ENCODE measurements around the gene ATP12A. TPM values are rescaled to one million over a fixed set of nuclear protein-coding genes. Genes with fewer than 3 reads are reported as not detected.

The ATP12A gene
- total and polyA plus RNA-seq, 2 experiments from 2014 or later = 0.07 to 0.31 TPM

DNA sequence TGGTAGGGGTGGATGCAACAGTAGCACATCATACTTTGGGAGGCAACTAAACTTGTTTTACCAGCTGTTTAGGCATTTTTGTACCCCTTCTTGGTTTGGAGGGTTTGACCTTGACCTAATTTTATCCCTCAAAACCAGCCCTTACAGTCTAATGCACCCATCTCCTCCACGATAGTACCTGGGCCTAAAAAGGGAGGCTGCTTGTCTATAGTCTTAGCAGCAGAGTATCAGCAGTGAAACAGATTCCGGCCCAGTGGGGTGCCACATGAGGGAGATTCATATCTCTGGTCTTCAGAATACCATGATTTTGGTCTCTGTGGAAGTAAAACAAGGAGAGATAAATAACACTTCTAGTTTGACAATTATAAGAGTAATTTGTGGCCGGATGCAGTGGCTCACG, 39.5 kb upstream of the ATP12A start:
- no peaks in the 10 kb centered on the region for H3K9me2 ChIP-seq (replicated peaks; ENCODE audit: insufficient read depth)
- WGBS (ENCODE audit: low lambda C conversion rate, missing lambda C conversion rate) = 93% methylated on average over 4 of the region's 4 CpGs
- no peak overlapping the region for H3K4me3 ChIP-seq
- H3K27me3 ChIP-seq = no peaks in the 10 kb centered on the region
- H3K79me2 ChIP-seq = no peaks in the 10 kb centered on the region
- H4K20me1 ChIP-seq (ENCODE audit: insufficient read depth, poor library complexity, severe bottlenecking) = no peaks in the 10 kb centered on the region
- TF ChIP-seq EZH2 (IDR thresholded peaks at IDR 0.05; ENCODE audit: borderline replicate concordance) (no peak), EZH2phosphoT487 (IDR thresholded peaks at IDR 0.05; ENCODE audit: low read depth, severe bottlenecking, unreplicated experiment) (no peak)
- TF ChIP-seq, protein P1, sequence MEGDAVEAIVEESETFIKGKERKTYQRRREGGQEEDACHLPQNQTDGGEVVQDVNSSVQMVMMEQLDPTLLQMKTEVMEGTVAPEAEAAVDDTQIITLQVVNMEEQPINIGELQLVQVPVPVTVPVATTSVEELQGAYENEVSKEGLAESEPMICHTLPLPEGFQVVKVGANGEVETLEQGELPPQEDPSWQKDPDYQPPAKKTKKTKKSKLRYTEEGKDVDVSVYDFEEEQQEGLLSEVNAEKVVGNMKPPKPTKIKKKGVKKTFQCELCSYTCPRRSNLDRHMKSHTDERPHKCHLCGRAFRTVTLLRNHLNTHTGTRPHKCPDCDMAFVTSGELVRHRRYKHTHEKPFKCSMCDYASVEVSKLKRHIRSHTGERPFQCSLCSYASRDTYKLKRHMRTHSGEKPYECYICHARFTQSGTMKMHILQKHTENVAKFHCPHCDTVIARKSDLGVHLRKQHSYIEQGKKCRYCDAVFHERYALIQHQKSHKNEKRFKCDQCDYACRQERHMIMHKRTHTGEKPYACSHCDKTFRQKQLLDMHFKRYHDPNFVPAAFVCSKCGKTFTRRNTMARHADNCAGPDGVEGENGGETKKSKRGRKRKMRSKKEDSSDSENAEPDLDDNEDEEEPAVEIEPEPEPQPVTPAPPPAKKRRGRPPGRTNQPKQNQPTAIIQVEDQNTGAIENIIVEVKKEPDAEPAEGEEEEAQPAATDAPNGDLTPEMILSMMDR (IDR thresholded peaks at IDR 0.05; ENCODE audit: poor library complexity) = no peak
- H3K4me1 ChIP-seq (ENCODE audit: insufficient read depth) = no peaks in the 10 kb centered on the region
- H3K9me3 ChIP-seq (ENCODE audit: low read depth) = no peaks in the 10 kb centered on the region
- H3K27ac ChIP-seq = no peak overlapping the region
- no peak for DNase-seq (ENCODE audit: low spot score)
- H3K4me2 ChIP-seq = no peak overlapping the region
- H2AFZ ChIP-seq = no peak overlapping the region
- no peaks in the 10 kb centered on the region for H3K36me3 ChIP-seq (replicated peaks; ENCODE audit: insufficient read depth, low read depth)

DNA sequence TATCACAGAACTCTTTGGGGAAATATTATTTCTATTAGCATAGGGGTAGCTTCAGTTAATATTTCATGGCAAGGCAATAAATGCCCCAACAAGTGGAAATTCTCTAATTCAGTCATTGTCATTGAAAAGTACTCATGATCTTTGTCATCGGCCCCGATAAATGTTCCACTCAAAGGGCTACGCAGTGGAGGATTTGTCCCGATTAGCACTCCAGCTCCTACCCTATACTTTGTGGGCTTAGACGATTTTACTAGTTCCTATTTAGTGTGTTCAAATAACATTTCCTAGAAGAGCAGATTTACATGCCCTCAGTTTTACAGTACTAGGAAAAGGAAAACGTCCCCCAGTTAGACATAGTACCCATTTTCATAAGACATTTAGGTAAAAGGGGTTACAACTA, 38.0 kb upstream of the ATP12A start:
- Histone ChIP-seq H3K9me3 (ENCODE audit: low read depth) (no peaks in the 10 kb centered on the region), H3K9me2 (replicated peaks; ENCODE audit: insufficient read depth) (no peaks in the 10 kb centered on the region), H3K4me3 (no peak overlapping the region), H3K27ac (no peak overlapping the region), H3K79me2 (no peaks in the 10 kb centered on the region), H3K36me3 (replicated peaks; ENCODE audit: insufficient read depth, low read depth) (no peaks in the 10 kb centered on the region), H4K20me1 (ENCODE audit: insufficient read depth, poor library complexity, severe bottlenecking) (no peaks in the 10 kb centered on the region), H3K27me3 (no peaks in the 10 kb centered on the region), H3K4me2 (no peak overlapping the region), H3K4me1 (ENCODE audit: insufficient read depth) (no peaks in the 10 kb centered on the region), H2AFZ (no peak overlapping the region)
- TF ChIP-seq, protein P1 (IDR thresholded peaks at IDR 0.05; ENCODE audit: poor library complexity) = no peak
- TF ChIP-seq EZH2 (IDR thresholded peaks at IDR 0.05; ENCODE audit: borderline replicate concordance) (no peak), EZH2phosphoT487 (IDR thresholded peaks at IDR 0.05; ENCODE audit: low read depth, severe bottlenecking, unreplicated experiment) (no peak)
- DNase-seq (ENCODE audit: low spot score) = no peak
- 85% methylated on average over 6 of the region's 6 CpGs for WGBS (ENCODE audit: low lambda C conversion rate, missing lambda C conversion rate)

DNA sequence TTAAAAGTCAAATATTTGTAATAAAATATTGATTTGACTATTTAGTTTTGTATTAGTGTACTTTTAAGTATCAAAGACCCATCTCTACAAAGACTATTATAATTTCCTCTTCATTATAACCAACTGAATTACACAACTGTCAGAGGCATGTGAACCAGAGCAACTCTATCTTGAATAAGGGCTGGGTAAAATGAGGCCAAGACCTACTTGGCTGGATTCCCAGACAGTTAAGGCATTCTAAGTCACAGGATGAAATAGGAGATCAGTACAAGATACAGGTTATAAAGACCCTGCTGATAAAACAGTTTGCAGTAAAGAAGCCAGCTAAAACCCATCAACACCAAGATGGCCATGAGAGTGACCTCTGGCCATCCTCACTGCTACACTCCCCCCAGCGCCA, 36.2 kb upstream of the ATP12A start:
- Histone ChIP-seq H3K27me3 (no peaks in the 10 kb centered on the region), H3K4me2 (no peak overlapping the region), H3K9me3 (ENCODE audit: low read depth) (no peaks in the 10 kb centered on the region), H3K79me2 (no peaks in the 10 kb centered on the region), H3K9me2 (replicated peaks; ENCODE audit: insufficient read depth) (no peaks in the 10 kb centered on the region), H4K20me1 (ENCODE audit: insufficient read depth, poor library complexity, severe bottlenecking) (no peaks in the 10 kb centered on the region), H3K36me3 (replicated peaks; ENCODE audit: insufficient read depth, low read depth) (no peaks in the 10 kb centered on the region), H3K4me1 (ENCODE audit: insufficient read depth) (peaks cover under 1% of the 10 kb centered on the region), H2AFZ (no peak overlapping the region), H3K27ac (no peak overlapping the region), H3K4me3 (no peak overlapping the region)
- DNase-seq (ENCODE audit: low spot score) = no peak
- TF ChIP-seq EZH2 (IDR thresholded peaks at IDR 0.05; ENCODE audit: borderline replicate concordance) = no peak
- 71% methylated on average over 1 of the region's 1 CpG for WGBS (ENCODE audit: low lambda C conversion rate, missing lambda C conversion rate)

DNA sequence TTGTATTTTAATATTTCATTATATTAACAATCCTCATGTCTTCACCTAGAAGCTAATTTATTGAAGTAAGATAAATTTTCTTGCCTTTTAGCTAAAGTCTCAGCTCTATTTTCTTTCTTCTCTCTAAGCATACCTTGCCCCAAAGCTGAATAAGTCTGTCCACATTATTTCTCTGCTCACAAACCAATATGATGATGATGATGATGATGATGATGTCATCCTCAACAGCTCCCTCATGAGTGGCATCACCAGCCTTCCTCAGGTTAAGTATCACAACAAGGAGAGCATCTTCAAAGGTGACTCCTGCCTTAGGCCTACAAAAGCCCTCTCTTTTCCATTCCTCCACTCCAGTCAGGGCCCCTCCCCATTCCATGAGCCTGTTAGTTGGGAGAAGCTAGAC, 31.9 kb upstream of the ATP12A start:
- H3K9me2 ChIP-seq (replicated peaks; ENCODE audit: insufficient read depth) = no peaks in the 10 kb centered on the region
- H3K4me1 ChIP-seq (ENCODE audit: insufficient read depth) = peaks cover 20% of the 10 kb centered on the region
- H3K4me3 ChIP-seq = no peak overlapping the region
- H3K27me3 ChIP-seq = no peaks in the 10 kb centered on the region
- no peak overlapping the region for H2AFZ ChIP-seq
- no peak overlapping the region for H3K4me2 ChIP-seq
- TF ChIP-seq EZH2 (IDR thresholded peaks at IDR 0.05; ENCODE audit: borderline replicate concordance) (no peak), EZH2phosphoT487 (IDR thresholded peaks at IDR 0.05; ENCODE audit: low read depth, severe bottlenecking, unreplicated experiment) (no peak)
- TF ChIP-seq, protein P1 (IDR thresholded peaks at IDR 0.05; ENCODE audit: poor library complexity) = no peak
- H3K9me3 ChIP-seq (ENCODE audit: low read depth) = no peaks in the 10 kb centered on the region
- H3K27ac ChIP-seq = no peak overlapping the region
- no peak for DNase-seq (ENCODE audit: low spot score)
- H4K20me1 ChIP-seq (ENCODE audit: insufficient read depth, poor library complexity, severe bottlenecking) = no peaks in the 10 kb centered on the region
- no peaks in the 10 kb centered on the region for H3K36me3 ChIP-seq (replicated peaks; ENCODE audit: insufficient read depth, low read depth)
- no peaks in the 10 kb centered on the region for H3K79me2 ChIP-seq

All from hepatocyte (in vitro differentiated cells).